Prostate gland (tissue), 2 donors: Measurements from ENCODE around the gene GADL1.

Experiments used
- CTCF ChIP-seq, 4 experiments: fragments of 200-600 bp in 2 of 4; fragments of 450-650 bp in 2 of 4; sonication (generic) in 2 of 4; IDR thresholded peaks; 1 replicate in 3 of 4; 2 replicates in 1 of 4; pipeline ENCODE4 v1.5.1; 2016 to 2019; ENCODE audit warnings: antibody characterized with exemption in 4 of 4, mild to moderate bottlenecking in 2 of 4, moderate library complexity in 2 of 4
- POLR2A ChIP-seq: fragments of 450-650 bp; IDR thresholded peaks from one replicate; pipeline ENCODE4 v1.6.1; 2016; ENCODE audit warnings: antibody characterized with exemption, mild to moderate bottlenecking
- POLR2AphosphoS5 ChIP-seq: sonication (generic); formaldehyde crosslinking; IDR thresholded peaks from one replicate; pipeline ENCODE4 v1.6.1; 2017; ENCODE audit warnings: antibody characterized with exemption

- TF ChIP-seq CTCF (IDR thresholded peaks at IDR 0.05), result no peak
- no peak for TF ChIP-seq POLR2AphosphoS5
- TF ChIP-seq POLR2A, result no peak
These were observed 134.3 kb downstream of the GADL1 start for GRCh38 chr3:30760040-30760695.
